Activated T-cell treated with anti-CD3 and anti-CD28 coated beads for 24 hours (primary cell): ENCODE data around the gene ROR1.

ENCODE experiments used
- DNase-seq: peaks from one replicate; pipeline ENCODE4 v3.0.0-alpha.2; 2020; ENCODE audit warnings: low read depth

The ROR1 gene

GRCh38 chr1:63885899-63886298, 112.1 kb downstream of the ROR1 start:
- no peak for DNase-seq

GRCh38 chr1:63886340-63886739, 112.5 kb downstream of the ROR1 start:
- DNase-seq = no peak

- DNase-seq = no peak
Observed at GRCh38 chr1:63887809-63888208, 114.0 kb downstream of the ROR1 start.

DNA sequence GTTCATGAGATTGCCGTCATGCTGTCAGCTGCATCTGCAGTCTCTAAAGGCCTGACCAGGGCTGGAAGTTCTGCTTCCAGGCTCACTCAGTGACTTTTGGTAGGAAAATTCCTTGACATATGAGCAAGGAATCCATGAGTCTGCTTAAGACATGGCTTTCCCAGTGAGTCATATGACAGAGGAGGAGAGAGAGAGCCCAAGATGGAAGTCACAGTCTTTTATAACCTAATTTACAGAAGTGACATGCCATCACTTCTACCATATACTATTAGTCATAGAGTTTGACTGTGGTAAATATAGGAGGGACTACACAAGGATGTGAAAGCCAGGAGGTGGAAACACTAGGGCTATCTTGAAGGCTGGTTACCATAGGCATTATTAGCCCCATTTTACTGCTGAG, 115.2 kb downstream of the ROR1 start:
- DNase-seq = no peak

- DNase-seq = no peak
Observed at GRCh38 chr1:63890468-63890867, 116.7 kb downstream of the ROR1 start.

DNA sequence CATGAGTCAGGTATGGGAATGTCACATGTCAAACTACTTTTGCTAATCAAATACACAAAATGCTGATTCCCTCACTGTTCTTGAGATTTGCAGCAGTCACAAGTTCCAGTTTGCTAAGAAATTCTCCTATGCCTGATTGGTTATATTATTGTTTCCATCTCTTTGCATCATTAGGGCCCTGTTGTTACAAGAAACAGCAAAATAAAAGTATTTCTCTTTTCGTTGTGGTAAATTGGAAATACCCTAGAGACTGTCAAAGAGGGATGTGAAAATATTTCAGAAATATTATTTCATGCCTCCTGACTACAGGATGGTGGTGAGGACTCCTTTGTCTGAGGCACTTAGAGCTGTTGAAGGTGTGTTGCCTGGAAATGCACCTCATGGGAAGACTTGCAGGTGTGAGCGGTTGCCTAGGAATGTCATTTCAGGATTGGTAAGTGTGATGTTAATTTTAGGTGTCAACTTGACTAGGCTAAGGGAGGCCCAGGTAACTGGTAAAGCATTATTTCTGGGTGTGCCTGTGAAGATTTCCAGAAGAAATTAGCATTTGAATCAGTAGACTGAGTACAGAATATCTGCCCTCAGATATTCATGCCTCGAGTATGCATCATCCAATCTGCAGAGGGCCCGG, 117.4 kb downstream of the ROR1 start:
- DNase-seq = no peak

DNA sequence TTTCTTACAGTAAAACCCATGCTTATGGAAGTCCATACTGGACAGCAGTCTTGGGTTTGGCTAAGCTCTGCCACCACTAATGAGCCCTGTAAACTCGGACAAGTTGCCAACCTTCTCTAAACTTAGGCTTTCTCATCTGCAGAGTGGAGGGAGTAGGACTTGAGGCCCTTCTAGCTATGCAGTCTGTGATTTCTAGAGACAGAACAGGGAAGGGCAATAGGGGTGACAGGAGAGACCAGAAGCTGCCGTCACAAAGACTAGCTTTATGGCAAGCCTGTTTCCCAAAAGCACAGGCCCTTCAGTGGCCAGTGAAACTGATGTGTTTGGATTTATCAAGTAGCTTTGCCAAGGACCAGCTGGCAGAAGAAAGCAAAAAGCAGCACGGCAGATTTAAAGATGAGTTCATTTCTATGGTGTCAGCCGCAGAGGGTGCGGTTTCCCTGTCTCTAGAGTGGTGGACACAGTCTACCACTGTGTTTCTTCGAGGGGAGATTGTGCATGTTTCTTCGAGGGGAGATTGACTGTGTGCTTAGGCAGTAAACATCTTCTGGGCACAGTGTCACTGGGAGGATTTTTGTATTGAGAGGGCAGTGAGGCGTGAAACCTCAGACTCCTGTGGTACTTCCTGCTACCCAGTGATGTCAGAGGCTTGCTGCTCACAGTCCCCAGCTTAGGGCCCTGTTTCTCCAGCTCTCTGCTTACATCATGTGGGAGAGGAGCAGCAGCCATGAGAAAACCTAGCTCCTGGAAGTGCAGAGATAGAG, 119.0 kb downstream of the ROR1 start:
- DNase-seq = no peak

- DNase-seq = no peak
Observed at GRCh38 chr1:63893976-63894375, 120.2 kb downstream of the ROR1 start.

DNA sequence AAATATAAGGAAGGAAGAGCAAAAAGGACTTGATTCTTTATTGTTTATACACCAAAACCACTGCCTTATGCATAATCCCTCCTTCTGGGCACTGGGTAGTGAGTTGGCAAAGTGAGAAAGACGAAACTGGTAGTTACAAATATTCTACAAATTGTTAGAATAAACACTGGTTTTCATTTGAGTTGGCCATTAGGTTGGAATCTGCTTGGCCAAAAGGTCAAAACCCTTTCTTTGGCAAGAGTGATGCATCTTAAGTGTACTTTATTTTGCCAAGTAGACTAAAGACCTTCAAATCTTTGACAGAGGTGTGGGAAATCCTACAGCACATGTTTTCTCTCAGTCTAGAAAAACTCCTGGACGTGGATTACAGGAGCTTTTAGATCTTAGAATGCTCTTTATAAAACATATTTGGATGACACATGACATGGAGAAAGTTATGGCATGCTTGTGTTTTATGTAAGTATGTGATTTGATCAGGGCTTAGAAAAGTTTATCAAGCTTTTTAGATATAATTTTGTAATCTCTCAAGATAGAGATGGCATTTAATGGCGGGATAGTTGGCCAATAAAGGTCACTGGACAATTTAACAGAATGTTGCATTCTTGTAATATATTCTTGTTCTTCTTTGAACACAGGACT, 120.9 kb downstream of the ROR1 start:
- DNase-seq = no peak

GRCh38 chr1:63896755-63897154, 122.9 kb downstream of the ROR1 start:
- no peak for DNase-seq

DNA sequence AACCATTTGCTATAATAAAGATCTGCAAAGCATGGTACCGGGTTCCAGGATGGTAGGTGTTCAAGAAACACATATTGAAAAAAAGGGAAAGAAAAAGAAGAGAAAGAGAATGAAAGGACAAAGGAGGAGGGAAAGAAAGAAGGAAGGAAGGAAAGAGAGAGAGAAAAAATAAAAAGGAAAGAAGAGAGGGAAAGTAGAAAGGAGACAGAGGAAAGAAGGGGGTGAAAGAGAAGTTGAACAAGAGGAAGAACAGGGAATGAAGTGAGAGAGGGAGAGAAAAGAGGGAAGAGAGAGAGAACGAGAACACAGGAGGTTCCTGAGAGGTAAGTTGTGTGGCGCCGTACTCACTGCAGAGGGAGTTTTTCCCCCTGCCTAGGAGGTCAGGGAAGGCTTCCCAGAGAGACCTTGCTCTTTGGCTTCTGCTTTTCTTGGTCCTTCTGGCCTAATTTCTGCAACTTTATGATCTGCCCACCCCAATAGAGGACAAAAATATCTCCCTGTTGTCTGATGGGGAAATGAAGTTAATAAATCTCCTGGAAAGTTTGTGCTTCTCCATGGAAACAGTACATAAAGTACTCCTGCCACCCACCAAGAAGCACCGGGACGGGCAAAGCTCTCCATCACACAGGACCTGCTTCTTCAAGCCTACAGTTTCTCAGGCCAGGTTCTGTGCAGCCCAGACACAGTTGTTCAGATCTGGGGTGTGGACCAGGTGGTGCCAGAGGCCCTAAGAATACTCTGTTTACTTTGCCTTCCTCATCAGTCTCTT, 124.8 kb downstream of the ROR1 start:
- DNase-seq = no peak

DNA sequence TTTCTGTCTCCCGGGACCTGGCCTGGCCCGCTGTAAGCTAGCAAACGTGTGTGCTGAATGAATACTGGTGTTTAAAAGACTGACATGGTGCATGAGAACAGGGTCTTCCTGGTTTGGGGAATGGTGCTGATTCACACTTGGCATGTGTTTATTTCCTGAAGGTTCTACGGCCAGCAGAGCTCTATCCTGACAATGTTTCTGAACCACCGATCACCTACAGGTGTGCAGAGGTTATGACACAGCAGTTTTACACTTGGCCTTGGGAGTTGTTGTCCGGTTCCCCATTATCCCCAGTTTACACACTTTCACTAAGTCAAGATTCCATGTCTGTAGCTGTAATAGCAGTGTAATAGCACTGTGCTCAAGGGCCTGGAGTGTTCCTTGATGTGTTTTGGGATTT, 127.3 kb downstream of the ROR1 start:
- no peak for DNase-seq

GRCh38 chr1:63902844-63903589, 129.2 kb downstream of the ROR1 start:
- no peak for DNase-seq

- DNase-seq = no peak
Observed at GRCh38 chr1:63903947-63904610, 130.3 kb downstream of the ROR1 start.

- DNase-seq = no peak
Observed at GRCh38 chr1:63904826-63905225, 131.0 kb downstream of the ROR1 start.

DNA sequence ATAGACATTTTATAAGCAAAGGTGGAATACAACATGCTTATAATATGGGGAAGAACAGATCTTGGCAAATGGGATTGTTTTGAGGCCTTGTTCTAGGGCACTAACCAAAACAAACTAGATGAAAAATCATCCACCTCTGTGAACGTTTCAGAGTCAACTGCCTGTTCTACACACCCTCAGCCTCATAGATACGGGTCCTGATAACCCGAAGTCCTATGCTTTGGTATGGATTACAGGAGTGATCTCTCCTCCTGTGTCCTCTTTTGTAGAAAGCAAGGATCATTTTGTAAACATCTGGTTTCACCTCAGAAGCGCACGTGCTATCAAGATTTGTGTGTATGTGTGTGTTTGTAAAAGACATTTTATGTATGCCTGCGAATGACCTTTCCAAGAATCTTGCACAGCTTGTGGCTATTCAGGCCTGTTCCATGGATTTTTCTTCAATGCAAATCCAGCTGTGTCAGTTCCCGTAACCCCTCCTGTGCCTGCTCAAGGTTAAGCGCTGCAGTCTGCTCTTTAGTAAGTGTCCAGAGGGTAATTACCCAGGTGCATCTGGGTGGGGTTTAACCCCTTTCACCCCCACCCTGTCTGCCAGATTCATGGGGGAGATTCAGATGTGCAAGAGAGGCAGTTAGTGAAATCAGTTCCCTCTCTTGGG, 132.4 kb downstream of the ROR1 start:
- DNase-seq = no peak

DNA sequence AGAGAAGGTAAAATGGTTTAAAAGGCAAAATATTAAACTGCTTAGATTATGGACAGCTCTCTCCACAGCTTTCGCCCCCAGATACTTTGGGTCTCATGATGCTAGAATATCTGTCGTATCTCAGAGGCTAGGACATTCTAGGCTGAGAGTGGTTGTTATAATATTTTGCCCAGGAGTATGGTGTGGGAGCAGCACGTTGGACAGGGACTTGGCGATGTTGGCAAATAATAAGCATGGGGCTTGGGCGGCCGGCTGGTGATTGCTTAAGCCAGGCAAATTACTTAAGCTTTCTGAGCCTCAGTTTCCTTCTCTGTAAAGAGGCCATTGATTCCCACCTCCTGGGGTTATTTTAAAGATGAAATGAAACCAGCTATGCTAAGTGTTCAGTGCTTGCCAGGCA, 133.2 kb downstream of the ROR1 start:
- DNase-seq = no peak

DNA sequence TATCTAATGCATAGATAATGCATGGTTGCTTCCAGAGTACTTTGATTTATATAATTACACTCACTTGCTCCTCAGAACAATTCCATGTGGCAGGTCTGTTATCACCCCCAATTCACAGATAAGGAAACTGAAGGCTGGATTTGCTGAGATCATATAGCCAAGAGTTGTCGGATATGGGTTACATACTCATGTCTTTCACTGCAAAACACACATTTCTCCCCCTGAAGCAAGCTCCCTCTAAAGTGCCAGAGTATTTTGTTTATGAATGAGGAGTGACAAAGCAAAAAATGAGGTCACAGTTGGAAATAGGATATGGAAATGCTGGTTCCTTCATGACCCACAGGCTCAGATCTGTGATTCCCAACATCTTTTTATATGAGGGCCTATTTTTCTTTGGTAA, 134.2 kb downstream of the ROR1 start:
- no peak for DNase-seq

GRCh38 chr1:63909526-63909925, 135.7 kb downstream of the ROR1 start:
- DNase-seq = no peak

DNA sequence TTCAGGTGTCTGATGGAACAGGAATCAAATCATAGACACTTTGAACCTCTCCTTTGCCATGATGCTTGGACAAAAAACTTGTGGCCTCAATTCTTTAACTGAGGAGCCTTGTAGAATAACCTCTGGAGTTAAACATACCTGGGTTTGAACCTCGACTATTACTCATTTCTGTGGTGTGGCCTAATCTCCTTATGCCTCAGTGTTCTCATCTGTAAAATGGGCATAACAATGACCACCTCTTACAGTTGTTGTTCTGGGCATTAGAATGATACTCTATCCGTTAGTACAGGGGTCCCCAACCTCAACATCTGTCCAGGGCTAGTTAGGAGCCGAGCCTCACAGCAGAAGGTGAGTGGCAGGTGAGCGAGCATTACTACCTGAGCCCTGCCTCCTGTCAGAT, 137.2 kb downstream of the ROR1 start:
- DNase-seq = no peak

GRCh38 chr1:63912643-63913042, 138.8 kb downstream of the ROR1 start:
- DNase-seq = no peak
